HEK293 (cell line): ENCODE data around the gene TTLL5.

Experiments used
- GLIS2 ChIP-seq: fragments of 450-650 bp; formaldehyde crosslinking; IDR thresholded peaks from 2 replicates; pipeline ENCODE4 v1.5.1; 2016; ENCODE audit warnings: missing biosample characterization, missing genetic modification characterization
- SP2 ChIP-seq: fragments of 450-650 bp; formaldehyde crosslinking; IDR thresholded peaks from 2 replicates; pipeline ENCODE4 v1.5.1; 2016; ENCODE audit warnings: missing biosample characterization, missing genetic modification characterization
- YY2 ChIP-seq: fragments of 450-650 bp; formaldehyde crosslinking; IDR thresholded peaks from 2 replicates; pipeline ENCODE4 v1.5.1; 2016; ENCODE audit warnings: missing biosample characterization, missing genetic modification characterization
- ZBTB21 ChIP-seq: fragments of 450-650 bp; formaldehyde crosslinking; IDR thresholded peaks from 2 replicates; pipeline ENCODE4 v1.5.1; 2017; ENCODE audit warnings: missing biosample characterization, missing genetic modification characterization
- ZBTB8A ChIP-seq: fragments of 450-650 bp; formaldehyde crosslinking; IDR thresholded peaks from 2 replicates; pipeline ENCODE4 v1.5.1; 2016; ENCODE audit warnings: missing biosample characterization, missing genetic modification characterization
- ZSCAN30 ChIP-seq: fragments of 450-650 bp; IDR thresholded peaks from 2 replicates; pipeline ENCODE4 v1.5.1; 2018; ENCODE audit warnings: missing biosample characterization, mild to moderate bottlenecking, missing genetic modification characterization, moderate library complexity
- TF ChIP-seq, protein P1 (sequence below): fragments of 450-650 bp; formaldehyde crosslinking; IDR thresholded peaks from 2 replicates; pipeline ENCODE4 v1.5.1; 2016; ENCODE audit warnings: missing biosample characterization, missing genetic modification characterization
- TF ChIP-seq, protein P2 (sequence below): fragments of 450-650 bp; formaldehyde crosslinking; IDR thresholded peaks from 2 replicates; pipeline ENCODE4 v1.5.1; 2016; ENCODE audit warnings: missing biosample characterization, missing genetic modification characterization
- TF ChIP-seq, protein P3 (sequence below): fragments of 450-650 bp; formaldehyde crosslinking; IDR thresholded peaks from 2 replicates; pipeline ENCODE4 v1.5.1; 2017; ENCODE audit warnings: missing biosample characterization, missing genetic modification characterization
- TF ChIP-seq, protein P4 (sequence below): fragments of 450-650 bp; formaldehyde crosslinking; conservative IDR thresholded peaks from 2 replicates; pipeline ENCODE4 v1.5.1; 2016; ENCODE audit warnings: low read depth, missing biosample characterization, missing genetic modification characterization
- TF ChIP-seq, protein P5 (sequence below): fragments of 450-650 bp; formaldehyde crosslinking; IDR thresholded peaks from 2 replicates; pipeline ENCODE4 v1.5.1; 2016; ENCODE audit warnings: missing biosample characterization, missing genetic modification characterization
- TF ChIP-seq, protein P6 (sequence below): fragments of 450-650 bp; formaldehyde crosslinking; IDR thresholded peaks from 2 replicates; pipeline ENCODE4 v1.5.1; 2016; ENCODE audit warnings: missing biosample characterization, missing genetic modification characterization, borderline replicate concordance

DNA sequence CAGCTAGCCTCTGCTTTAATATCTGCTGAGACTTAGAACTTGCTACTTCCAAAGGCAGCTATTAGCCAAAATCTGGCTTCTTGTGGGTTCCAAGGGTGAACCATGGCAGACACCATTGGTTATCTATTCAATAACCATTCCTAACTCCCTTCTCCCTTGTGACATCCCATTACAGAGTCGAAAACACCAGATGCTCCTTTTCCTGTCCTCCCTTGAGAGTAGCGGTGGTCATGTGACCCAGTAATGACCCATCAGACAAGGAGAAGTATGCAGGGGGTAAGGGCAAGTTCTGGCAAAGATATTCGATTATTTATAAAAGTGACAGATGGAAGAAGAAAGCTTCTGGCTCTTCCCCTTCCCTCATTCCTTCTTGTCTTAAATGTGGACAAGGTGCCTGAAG, 300.6 kb downstream of the TTLL5 start:
- TF ChIP-seq ZBTB8A (tag by site-specific recombination) (no peak), SP2 (tag by site-specific recombination) (no peak), ZSCAN30 (tag by site-specific recombination) (no peak), GLIS2 (tag by site-specific recombination) (no peak), YY2 (no peak), ZBTB21 (tag by site-specific recombination) (no peak)
- TF ChIP-seq, protein P1, sequence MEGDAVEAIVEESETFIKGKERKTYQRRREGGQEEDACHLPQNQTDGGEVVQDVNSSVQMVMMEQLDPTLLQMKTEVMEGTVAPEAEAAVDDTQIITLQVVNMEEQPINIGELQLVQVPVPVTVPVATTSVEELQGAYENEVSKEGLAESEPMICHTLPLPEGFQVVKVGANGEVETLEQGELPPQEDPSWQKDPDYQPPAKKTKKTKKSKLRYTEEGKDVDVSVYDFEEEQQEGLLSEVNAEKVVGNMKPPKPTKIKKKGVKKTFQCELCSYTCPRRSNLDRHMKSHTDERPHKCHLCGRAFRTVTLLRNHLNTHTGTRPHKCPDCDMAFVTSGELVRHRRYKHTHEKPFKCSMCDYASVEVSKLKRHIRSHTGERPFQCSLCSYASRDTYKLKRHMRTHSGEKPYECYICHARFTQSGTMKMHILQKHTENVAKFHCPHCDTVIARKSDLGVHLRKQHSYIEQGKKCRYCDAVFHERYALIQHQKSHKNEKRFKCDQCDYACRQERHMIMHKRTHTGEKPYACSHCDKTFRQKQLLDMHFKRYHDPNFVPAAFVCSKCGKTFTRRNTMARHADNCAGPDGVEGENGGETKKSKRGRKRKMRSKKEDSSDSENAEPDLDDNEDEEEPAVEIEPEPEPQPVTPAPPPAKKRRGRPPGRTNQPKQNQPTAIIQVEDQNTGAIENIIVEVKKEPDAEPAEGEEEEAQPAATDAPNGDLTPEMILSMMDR (tag by site-specific recombination): no peak
- TF ChIP-seq, protein P2, sequence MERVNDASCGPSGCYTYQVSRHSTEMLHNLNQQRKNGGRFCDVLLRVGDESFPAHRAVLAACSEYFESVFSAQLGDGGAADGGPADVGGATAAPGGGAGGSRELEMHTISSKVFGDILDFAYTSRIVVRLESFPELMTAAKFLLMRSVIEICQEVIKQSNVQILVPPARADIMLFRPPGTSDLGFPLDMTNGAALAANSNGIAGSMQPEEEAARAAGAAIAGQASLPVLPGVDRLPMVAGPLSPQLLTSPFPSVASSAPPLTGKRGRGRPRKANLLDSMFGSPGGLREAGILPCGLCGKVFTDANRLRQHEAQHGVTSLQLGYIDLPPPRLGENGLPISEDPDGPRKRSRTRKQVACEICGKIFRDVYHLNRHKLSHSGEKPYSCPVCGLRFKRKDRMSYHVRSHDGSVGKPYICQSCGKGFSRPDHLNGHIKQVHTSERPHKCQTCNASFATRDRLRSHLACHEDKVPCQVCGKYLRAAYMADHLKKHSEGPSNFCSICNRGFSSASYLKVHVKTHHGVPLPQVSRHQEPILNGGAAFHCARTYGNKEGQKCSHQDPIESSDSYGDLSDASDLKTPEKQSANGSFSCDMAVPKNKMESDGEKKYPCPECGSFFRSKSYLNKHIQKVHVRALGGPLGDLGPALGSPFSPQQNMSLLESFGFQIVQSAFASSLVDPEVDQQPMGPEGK (tag by site-specific recombination): no peak
- TF ChIP-seq, protein P3, sequence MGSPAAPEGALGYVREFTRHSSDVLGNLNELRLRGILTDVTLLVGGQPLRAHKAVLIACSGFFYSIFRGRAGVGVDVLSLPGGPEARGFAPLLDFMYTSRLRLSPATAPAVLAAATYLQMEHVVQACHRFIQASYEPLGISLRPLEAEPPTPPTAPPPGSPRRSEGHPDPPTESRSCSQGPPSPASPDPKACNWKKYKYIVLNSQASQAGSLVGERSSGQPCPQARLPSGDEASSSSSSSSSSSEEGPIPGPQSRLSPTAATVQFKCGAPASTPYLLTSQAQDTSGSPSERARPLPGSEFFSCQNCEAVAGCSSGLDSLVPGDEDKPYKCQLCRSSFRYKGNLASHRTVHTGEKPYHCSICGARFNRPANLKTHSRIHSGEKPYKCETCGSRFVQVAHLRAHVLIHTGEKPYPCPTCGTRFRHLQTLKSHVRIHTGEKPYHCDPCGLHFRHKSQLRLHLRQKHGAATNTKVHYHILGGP: no peak
- TF ChIP-seq, protein P4, sequence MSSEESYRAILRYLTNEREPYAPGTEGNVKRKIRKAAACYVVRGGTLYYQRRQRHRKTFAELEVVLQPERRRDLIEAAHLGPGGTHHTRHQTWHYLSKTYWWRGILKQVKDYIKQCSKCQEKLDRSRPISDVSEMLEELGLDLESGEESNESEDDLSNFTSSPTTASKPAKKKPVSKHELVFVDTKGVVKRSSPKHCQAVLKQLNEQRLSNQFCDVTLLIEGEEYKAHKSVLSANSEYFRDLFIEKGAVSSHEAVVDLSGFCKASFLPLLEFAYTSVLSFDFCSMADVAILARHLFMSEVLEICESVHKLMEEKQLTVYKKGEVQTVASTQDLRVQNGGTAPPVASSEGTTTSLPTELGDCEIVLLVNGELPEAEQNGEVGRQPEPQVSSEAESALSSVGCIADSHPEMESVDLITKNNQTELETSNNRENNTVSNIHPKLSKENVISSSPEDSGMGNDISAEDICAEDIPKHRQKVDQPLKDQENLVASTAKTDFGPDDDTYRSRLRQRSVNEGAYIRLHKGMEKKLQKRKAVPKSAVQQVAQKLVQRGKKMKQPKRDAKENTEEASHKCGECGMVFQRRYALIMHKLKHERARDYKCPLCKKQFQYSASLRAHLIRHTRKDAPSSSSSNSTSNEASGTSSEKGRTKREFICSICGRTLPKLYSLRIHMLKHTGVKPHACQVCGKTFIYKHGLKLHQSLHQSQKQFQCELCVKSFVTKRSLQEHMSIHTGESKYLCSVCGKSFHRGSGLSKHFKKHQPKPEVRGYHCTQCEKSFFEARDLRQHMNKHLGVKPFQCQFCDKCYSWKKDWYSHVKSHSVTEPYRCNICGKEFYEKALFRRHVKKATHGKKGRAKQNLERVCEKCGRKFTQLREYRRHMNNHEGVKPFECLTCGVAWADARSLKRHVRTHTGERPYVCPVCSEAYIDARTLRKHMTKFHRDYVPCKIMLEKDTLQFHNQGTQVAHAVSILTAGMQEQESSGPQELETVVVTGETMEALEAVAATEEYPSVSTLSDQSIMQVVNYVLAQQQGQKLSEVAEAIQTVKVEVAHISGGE (tag by site-specific recombination): no peak
- TF ChIP-seq, protein P5, sequence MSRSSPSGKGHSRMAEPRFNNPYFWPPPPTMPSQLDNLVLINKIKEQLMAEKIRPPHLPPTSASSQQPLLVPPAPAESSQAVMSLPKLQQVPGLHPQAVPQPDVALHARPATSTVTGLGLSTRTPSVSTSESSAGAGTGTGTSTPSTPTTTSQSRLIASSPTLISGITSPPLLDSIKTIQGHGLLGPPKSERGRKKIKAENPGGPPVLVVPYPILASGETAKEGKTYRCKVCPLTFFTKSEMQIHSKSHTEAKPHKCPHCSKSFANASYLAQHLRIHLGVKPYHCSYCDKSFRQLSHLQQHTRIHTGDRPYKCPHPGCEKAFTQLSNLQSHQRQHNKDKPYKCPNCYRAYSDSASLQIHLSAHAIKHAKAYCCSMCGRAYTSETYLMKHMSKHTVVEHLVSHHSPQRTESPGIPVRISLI (tag by site-specific recombination): no peak
- TF ChIP-seq, protein P6, sequence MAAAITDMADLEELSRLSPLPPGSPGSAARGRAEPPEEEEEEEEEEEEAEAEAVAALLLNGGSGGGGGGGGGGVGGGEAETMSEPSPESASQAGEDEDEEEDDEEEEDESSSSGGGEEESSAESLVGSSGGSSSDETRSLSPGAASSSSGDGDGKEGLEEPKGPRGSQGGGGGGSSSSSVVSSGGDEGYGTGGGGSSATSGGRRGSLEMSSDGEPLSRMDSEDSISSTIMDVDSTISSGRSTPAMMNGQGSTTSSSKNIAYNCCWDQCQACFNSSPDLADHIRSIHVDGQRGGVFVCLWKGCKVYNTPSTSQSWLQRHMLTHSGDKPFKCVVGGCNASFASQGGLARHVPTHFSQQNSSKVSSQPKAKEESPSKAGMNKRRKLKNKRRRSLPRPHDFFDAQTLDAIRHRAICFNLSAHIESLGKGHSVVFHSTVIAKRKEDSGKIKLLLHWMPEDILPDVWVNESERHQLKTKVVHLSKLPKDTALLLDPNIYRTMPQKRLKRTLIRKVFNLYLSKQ (tag by site-specific recombination): no peak
